ENCODE data around the gene RPRD1B.

RPRD1B gene

DNA sequence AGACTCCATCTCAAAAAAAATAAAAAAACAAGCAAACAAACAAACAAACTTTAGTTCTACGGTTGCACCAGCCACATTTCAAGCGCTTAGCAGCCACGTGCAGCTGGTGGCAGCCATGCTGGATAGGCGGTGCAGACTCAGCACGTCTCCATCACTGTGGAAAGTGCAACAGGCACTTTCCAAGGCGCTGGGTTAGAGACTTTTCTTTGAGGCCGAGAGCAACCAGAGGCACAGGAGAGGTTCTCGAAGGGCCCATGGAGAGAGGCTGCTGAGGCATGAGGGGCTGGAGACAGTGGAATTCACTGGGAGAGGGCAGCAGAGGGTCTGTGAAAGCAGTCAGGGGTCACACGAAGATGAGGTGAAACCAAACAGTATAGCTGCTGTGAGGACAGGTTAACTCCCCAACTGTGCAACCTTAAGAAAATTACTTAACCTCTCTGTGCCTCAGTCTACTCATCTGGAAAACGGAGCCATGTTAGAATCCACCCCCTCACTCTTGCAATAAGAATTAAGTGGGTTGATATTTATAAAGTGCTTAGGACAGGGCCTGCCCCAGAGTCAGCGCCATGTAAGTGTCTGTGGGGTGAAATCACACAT is 104.0 kb downstream of the RPRD1B start:
- no peak for DNase-seq

DNA sequence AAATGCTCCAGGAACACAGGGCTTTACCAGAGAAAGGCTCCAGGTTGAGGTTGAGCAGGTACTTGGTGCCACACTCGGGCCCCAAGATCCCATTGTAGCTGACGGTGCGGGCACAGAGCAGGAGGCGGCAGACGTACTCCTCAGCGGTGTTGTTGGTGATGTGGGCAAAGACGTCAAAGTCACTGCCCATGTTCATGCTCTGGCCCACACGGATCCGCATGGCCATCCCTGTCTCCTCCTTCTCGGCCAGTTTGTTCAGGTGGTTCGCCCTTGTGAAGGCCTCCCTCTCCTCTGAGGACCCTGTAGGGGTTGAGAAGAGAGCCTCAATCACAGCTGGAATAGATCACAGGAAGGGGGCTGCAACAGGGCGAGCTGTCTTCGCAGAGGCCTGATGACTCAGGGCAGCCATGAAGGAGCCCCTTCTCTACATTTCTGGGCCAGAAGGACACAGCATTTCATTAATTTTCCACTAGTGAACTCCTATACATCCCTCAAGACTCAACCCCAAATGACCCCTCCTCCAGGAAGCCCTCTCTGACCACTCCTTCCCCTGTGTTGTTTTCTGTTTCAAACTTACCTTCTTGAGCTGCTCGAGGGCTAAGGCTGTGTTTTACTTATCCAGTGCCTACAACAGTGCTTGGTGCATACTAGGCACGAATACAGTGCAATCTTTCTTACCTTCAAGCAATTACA is 104.7 kb downstream of the RPRD1B start:
- DNase-seq = no peak

DNA sequence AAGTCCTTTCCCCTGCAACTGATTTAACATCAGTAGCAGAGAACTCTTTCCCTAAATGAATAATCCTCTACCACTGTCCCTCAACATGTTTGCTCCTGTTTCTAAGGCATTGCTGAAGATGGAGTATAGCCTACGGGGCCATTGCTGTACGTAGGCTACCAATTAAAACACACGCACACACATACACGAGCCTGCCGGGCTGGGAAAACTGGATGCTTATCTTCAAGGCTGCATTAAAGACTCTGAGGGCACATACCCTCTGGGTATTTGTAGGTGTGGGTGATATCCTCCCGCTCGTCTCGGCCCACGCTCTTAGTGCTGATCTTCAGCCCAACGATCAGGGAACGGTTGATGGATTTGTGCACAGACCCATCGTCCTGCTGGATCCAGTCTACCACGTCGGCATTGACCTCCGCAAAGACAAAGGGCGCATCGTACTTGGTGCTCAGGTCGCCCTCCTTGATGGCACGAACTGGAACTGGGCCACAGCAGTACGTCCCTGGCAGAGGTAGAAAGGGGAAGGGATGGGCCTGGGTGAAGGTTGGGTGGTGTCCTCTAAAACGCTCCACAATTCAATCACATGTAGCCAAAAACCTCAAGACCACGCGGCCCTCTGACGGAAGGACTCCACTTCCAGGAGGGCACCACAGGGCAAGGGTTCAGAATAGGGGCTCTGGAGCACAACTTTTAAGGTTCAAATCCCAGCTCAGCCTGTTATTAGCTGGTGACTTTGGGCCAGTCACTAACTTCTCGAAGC is 105.8 kb downstream of the RPRD1B start:
- no peak for DNase-seq

DNA sequence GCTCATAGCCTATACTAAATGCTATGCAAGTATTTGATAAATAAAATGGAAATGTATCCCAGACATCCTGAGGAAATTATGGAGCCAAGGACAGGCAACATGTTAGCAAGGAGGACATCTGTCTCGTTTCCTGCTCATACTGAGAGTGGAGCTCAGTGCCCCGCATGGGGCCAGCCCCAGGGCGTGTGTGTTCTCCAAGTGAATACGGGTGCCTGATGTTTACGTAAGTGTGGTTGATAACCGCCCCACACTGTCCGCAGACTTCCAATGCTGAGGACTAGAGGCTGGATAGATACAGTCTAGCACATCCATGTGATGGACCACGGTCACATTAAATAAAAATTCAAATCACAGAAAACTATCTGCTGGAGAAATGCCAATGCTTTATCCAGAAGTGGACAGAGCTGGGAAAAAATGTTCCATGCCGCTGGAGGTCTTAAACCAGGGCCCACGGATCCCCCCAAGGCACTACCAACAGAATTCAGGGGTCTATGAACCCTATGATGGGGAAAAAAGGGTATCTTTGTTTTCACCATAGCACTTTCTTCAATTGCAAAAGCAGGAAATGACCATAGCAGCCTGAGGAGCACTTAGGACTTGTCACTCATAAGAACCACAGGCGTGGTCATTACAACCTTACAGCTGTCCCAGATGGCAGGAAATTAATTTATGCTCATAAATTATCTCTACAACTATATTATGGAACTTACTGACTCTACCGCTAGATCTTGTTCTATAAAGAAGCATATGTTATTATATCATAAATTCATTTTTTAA is 106.6 kb downstream of the RPRD1B start:
- no peak for DNase-seq

DNA sequence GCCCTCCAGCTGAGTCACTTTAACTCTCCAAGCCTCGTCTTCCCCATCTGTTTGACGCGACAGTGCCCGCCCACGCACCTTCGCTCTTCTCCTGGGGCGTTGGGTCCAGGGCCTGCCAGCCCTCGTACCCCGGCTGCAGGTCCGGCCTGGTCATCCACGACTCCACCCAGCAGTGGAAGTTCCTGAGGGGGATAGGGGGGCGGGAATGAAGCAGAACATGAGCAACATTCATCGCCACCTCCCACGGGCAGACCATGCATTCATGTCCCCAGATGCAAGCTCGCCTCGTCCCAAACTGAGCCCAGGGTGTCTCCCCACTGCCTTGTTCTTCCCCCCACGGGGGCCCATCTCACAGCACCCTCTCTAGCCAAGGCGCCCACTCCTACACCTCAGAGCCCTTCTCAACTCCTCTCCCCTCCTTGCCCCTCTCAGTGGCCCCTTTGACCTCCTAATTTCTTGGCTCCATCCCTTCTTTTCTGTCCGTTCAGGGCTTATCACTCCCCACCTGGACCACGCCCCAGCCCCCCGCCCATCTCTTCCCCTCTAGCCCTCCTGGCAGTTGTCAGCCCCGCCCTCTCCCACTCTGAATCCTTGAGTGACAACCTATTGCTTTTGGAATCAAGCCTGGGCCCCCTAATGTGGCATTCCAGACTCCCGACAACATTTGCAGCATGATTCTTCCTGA is 107.8 kb downstream of the RPRD1B start:
- DNase-seq = no peak

Data from NCI-H1694 treated with DMSO at 0.1 percent for 48 hours (cell line).